GM23338 (cell line): ENCODE data around the gene METTL13. TPM values are rescaled to one million over a fixed set of nuclear protein-coding genes. Genes with fewer than 3 reads are reported as not detected.

Experiments used
- ATAC-seq: fragments of 200-7000 bp; cut with Tn5 transposase; 3 replicates; pipeline ENCODE4 v1.9.1; 2020
- DNase-seq: peaks from one replicate; pipeline ENCODE4 v3.0.0-alpha.2; 2015; ENCODE audit warnings: low spot score
- H2AFZ ChIP-seq: fragments of 200-600 bp; sonication (generic); 2 replicates; pipeline ENCODE4 v1.8.0; 2016; ENCODE audit warnings: antibody characterized with exemption, mild to moderate bottlenecking, moderate library complexity
- H3F3A ChIP-seq: fragments of 200-600 bp; sonication (generic); replicated peaks from 2 replicates; pipeline ENCODE4 v1.8.0; 2017; ENCODE audit warnings: antibody characterized with exemption, mixed run types, low read depth
- H3K27ac ChIP-seq: fragments of 200-600 bp; sonication (generic); 2 replicates; pipeline ENCODE4 v1.6.1; 2016; ENCODE audit warnings: low read depth
- H3K27me3 ChIP-seq: fragments of 200-600 bp; sonication (generic); 2 replicates; pipeline ENCODE4 v1.8.0; 2016; ENCODE audit warnings: mild to moderate bottlenecking, mixed run types, moderate library complexity; ENCODE audit not compliant: insufficient read depth
- H3K36me3 ChIP-seq: fragments of 200-600 bp; sonication (generic); 2 replicates; pipeline ENCODE4 v1.8.0; 2016; ENCODE audit warnings: mild to moderate bottlenecking; ENCODE audit not compliant: insufficient read depth
- H3K4me1 ChIP-seq: fragments of 200-600 bp; sonication (generic); 2 replicates; pipeline ENCODE4 v1.8.0; 2016; ENCODE audit warnings: mild to moderate bottlenecking, moderate library complexity; ENCODE audit not compliant: insufficient read depth
- H3K4me2 ChIP-seq: fragments of 200-600 bp; sonication (generic); 2 replicates; pipeline ENCODE4 v1.7.1; 2017; ENCODE audit warnings: mixed run types
- H3K4me3 ChIP-seq: fragments of 200-600 bp; sonication (generic); 2 replicates; pipeline ENCODE4 v1.6.1; 2016; ENCODE audit warnings: mixed run types
- H3K79me2 ChIP-seq: fragments of 200-600 bp; sonication (generic); replicated peaks from 2 replicates; pipeline ENCODE4 v1.8.0; 2017; ENCODE audit warnings: mild to moderate bottlenecking; ENCODE audit not compliant: insufficient read depth
- H3K9me2 ChIP-seq: fragments of 200-600 bp; sonication (generic); 2 replicates; pipeline ENCODE4 v1.8.0; 2017; ENCODE audit not compliant: insufficient read depth
- H4K20me1 ChIP-seq: fragments of 200-600 bp; sonication (generic); replicated peaks from 2 replicates; pipeline ENCODE4 v1.8.0; 2017; ENCODE audit warnings: mild to moderate bottlenecking; ENCODE audit not compliant: insufficient read depth
- H3K27ac Mint-ChIP-seq: 2 replicates; pipeline ENCODE4 v1.8.0; 2020; ENCODE audit warnings: inconsistent platforms, mild to moderate bottlenecking, moderate library complexity, mixed read lengths
- H3K27me3 Mint-ChIP-seq: 3 replicates; pipeline ENCODE4 v1.8.0; 2022; ENCODE audit warnings: low read depth, mild to moderate bottlenecking, moderate library complexity, mixed read lengths, inconsistent platforms; ENCODE audit not compliant: insufficient read depth, poor library complexity
- H3K36me3 Mint-ChIP-seq: 3 replicates; pipeline ENCODE4 v1.8.0; 2021; ENCODE audit warnings: low read depth, mild to moderate bottlenecking, inconsistent platforms, moderate library complexity, mixed read lengths
- H3K4me1 Mint-ChIP-seq: 3 replicates; pipeline ENCODE4 v1.8.0; 2020; ENCODE audit warnings: mild to moderate bottlenecking, inconsistent platforms, mixed read lengths
- H3K4me3 Mint-ChIP-seq: 3 replicates; pipeline ENCODE4 v1.8.0; 2021; ENCODE audit warnings: moderate library complexity, mild to moderate bottlenecking, inconsistent platforms, mixed read lengths
- H3K9me3 Mint-ChIP-seq: 3 replicates; pipeline ENCODE4 v1.8.0; 2020; ENCODE audit warnings: moderate library complexity, mild to moderate bottlenecking, inconsistent platforms, mixed read lengths
- CTCF ChIP-seq, 2 experiments: fragments of 200-600 bp in 1 of 2; sonication (generic) in 1 of 2; conservative IDR thresholded peaks; 2 replicates each; pipeline versions ENCODE4 v1.5.1 to v1.6.1; 2016 to 2017; ENCODE audit warnings: antibody characterized with exemption in 2 of 2, low read depth in 2 of 2, mild to moderate bottlenecking in 2 of 2, moderate library complexity in 1 of 2
- EZH2 ChIP-seq: fragments of 200-600 bp; sonication (generic); IDR thresholded peaks from one replicate; pipeline ENCODE4 v1.8.0; 2017; ENCODE audit warnings: antibody characterized with exemption, mild to moderate bottlenecking, low read depth; ENCODE audit not compliant: unreplicated experiment
- NANOG ChIP-seq: IDR thresholded peaks from 2 replicates; pipeline ENCODE4 v1.6.1; 2016; ENCODE audit warnings: antibody characterized with exemption, borderline replicate concordance
- REST ChIP-seq: IDR thresholded peaks from one replicate; pipeline ENCODE4 v1.6.1; 2018; ENCODE audit warnings: antibody characterized with exemption; ENCODE audit not compliant: unreplicated experiment
- STAT1 ChIP-seq: IDR thresholded peaks from one replicate; pipeline ENCODE4 v1.6.1; 2016; ENCODE audit warnings: antibody characterized with exemption; ENCODE audit not compliant: unreplicated experiment
- ZNF114 ChIP-seq: fragments of 250-450 bp; sonication (Bioruptor Pico); IDR thresholded peaks from 2 replicates; pipeline ENCODE4 v1.5.0; 2020; ENCODE audit warnings: mild to moderate bottlenecking, moderate library complexity
- ZNF462 ChIP-seq: fragments of 250-450 bp; sonication (Bioruptor Pico); IDR thresholded peaks from 2 replicates; pipeline ENCODE4 v1.5.0; 2020; ENCODE audit warnings: mild to moderate bottlenecking, moderate library complexity
- polyA plus RNA-seq: library from polyadenylated mRNA; unstranded; fragments of >200 nt; fragmentation: Nextera tagmentation; extraction: Ambion mirVana; gene quantifications from 2 replicates; pipeline ENCODE4 v1.2.1, GENCODE V29; 2016
- total RNA-seq: library from RNA; depleted of rRNA; stranded (reverse); fragments of >200 nt; shearing (Covaris generic); gene quantifications from 2 replicates; pipeline ENCODE4 v1.2.3, GENCODE V29; 2014

METTL13 gene
- total and polyA plus RNA-seq, 2 experiments from 2014 or later, result 21.0 to 45.4 TPM

- no peak overlapping the region for H2AFZ ChIP-seq
- no peaks in the 10 kb centered on the region for H4K20me1 ChIP-seq
- Mint-ChIP-seq H3K4me1 (peaks cover 16% of the 10 kb centered on the region), H3K27ac (no peak overlapping the region), H3K36me3 (peaks cover 5% of the 10 kb centered on the region; the same call in 2 of the 3 replicates), H3K27me3 (no peaks in the 10 kb centered on the region), H3K4me3 (no peak overlapping the region), H3K9me3 (no peaks in the 10 kb centered on the region)
- TF ChIP-seq EZH2 (no peak), NANOG (no peak), STAT1 (no peak), ZNF114 (CRISPR knock-in tag) (no peak), ZNF462 (no peak), REST (no peak), CTCF (conservative IDR thresholded peaks at IDR 0.05; ENCODE audit: low read depth in 2 of 2) (no peak)
- H3K9me2 ChIP-seq, result no peaks in the 10 kb centered on the region
- no peak overlapping the region for H3K27ac ChIP-seq
- no peak overlapping the region for H3K4me2 ChIP-seq
- no peaks in the 10 kb centered on the region; the same call in 1 of the 2 replicates for H3K36me3 ChIP-seq
- peaks cover 21% of the 10 kb centered on the region; the same call in 1 of the 2 replicates for H3K79me2 ChIP-seq
- peaks cover 22% of the 10 kb centered on the region for H3K4me1 ChIP-seq
- no peak for DNase-seq
- no peaks in the 10 kb centered on the region for H3F3A ChIP-seq
- ATAC-seq, result no peak
- no peaks in the 10 kb centered on the region for H3K27me3 ChIP-seq
- H3K4me3 ChIP-seq, result no peak overlapping the region
These were observed 45.3 kb upstream of the METTL13 start for GRCh38 chr1:171736196-171736595.
